ENCODE results near the gene CRACR2A.

DNA sequence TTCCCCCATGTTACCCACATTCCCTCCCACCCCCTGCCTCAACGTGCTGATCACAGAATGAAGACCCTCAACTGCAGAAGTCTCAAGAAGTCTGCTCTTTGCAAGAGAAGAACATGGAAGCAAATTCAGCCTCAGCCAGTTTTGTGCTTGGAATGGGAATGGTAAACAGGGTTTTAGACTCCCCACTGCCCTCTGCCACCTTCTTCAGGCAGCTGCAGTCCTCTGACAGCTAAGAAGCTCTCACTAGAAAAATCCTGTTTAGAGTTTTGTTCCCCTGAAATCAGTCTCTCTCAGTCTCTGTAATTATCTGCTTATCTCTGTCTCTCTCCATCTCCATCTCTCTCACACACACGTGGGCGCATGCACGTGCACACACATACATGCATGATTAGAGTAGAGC lies 85.4 kb downstream of the CRACR2A start:
- TF ChIP-seq, protein P1, sequence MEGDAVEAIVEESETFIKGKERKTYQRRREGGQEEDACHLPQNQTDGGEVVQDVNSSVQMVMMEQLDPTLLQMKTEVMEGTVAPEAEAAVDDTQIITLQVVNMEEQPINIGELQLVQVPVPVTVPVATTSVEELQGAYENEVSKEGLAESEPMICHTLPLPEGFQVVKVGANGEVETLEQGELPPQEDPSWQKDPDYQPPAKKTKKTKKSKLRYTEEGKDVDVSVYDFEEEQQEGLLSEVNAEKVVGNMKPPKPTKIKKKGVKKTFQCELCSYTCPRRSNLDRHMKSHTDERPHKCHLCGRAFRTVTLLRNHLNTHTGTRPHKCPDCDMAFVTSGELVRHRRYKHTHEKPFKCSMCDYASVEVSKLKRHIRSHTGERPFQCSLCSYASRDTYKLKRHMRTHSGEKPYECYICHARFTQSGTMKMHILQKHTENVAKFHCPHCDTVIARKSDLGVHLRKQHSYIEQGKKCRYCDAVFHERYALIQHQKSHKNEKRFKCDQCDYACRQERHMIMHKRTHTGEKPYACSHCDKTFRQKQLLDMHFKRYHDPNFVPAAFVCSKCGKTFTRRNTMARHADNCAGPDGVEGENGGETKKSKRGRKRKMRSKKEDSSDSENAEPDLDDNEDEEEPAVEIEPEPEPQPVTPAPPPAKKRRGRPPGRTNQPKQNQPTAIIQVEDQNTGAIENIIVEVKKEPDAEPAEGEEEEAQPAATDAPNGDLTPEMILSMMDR (IDR thresholded peaks at IDR 0.05; ENCODE audit: low read length) = no peak
- TF ChIP-seq EZH2 (optimal IDR thresholded peaks at IDR 0.05; ENCODE audit: low read depth, low read length) = no peak

All from MM.1S (cell line).